Skeletal muscle satellite cell (primary cell): Measurements from ENCODE around the gene GUCA2B. TPM values are rescaled to one million over a fixed set of nuclear protein-coding genes. Genes with fewer than 3 reads are reported as not detected.

Experiments
- H3K27me3 ChIP-seq: 2 replicates; pipeline ENCODE4 v1.7.0; 2013; ENCODE audit warnings: low read length; ENCODE audit not compliant: control insufficient read depth, insufficient read depth
- H3K36me3 ChIP-seq: 2 replicates; pipeline ENCODE4 v1.7.0; 2013; ENCODE audit warnings: mild to moderate bottlenecking, control low read depth, low read length; ENCODE audit not compliant: insufficient read depth
- H3K4me1 ChIP-seq: 2 replicates; pipeline ENCODE4 v1.7.0; 2013; ENCODE audit warnings: low read length; ENCODE audit not compliant: control insufficient read depth, insufficient read depth
- H3K4me2 ChIP-seq: 2 replicates; pipeline ENCODE4 v1.7.0; 2013; ENCODE audit warnings: mild to moderate bottlenecking, low read length
- H3K4me3 ChIP-seq: 2 replicates; pipeline ENCODE4 v1.7.0; 2013; ENCODE audit warnings: low read length
- H3K9ac ChIP-seq: 2 replicates; pipeline ENCODE4 v1.7.0; 2013; ENCODE audit warnings: mild to moderate bottlenecking, low read depth, low read length, moderate library complexity
- H3K9me3 ChIP-seq: replicated peaks from 2 replicates; pipeline ENCODE4 v1.7.0; 2013; ENCODE audit warnings: mild to moderate bottlenecking, control low read depth, low read length
- total RNA-seq: library from RNA; depleted of rRNA; stranded (reverse); fragments of >200 nt; gene quantifications from 2 replicates; pipeline ENCODE4 v1.2.3, GENCODE V29; 2012; rRNA removed

Gene GUCA2B
- not detected in 2 replicates for total RNA-seq

- H3K9me3 ChIP-seq: no peaks in the 10 kb centered on the region
- no peak within 1 kb of the TSS for H3K9ac ChIP-seq
- H3K4me3 ChIP-seq: no peak within 1 kb of the TSS
- no peak within 1 kb of the TSS for H3K4me2 ChIP-seq
- H3K36me3 ChIP-seq: no peaks in the 10 kb centered on the region
- no peaks in the 10 kb centered on the region for H3K4me1 ChIP-seq
- H3K27me3 ChIP-seq: peaks cover 27% of the 10 kb centered on the region
Measured at GRCh38 chr1:42152907-42153600, at the start of gene GUCA2B. Gene GUCA2B, plus strand, starts transcription at chr1:42153410. Its CDS starts 41 bp downstream, at chr1:42153451.

- no peaks in the 10 kb centered on the region for H3K36me3 ChIP-seq
- H3K9me3 ChIP-seq: no peaks in the 10 kb centered on the region
- H3K4me1 ChIP-seq: no peaks in the 10 kb centered on the region
- no peak overlapping the region for H3K9ac ChIP-seq
- H3K27me3 ChIP-seq: no peaks in the 10 kb centered on the region
- no peak overlapping the region for H3K4me2 ChIP-seq
- no peak overlapping the region for H3K4me3 ChIP-seq
Measured at GRCh38 chr1:42105025-42105424, 48.2 kb upstream of the GUCA2B start.

GRCh38 chr1:42108309-42108708 lies 44.9 kb upstream of the GUCA2B start:
- Histone ChIP-seq H3K36me3 (no peaks in the 10 kb centered on the region), H3K4me1 (no peaks in the 10 kb centered on the region), H3K4me2 (no peak overlapping the region), H3K27me3 (peaks cover 2% of the 10 kb centered on the region), H3K4me3 (no peak overlapping the region), H3K9me3 (no peaks in the 10 kb centered on the region), H3K9ac (no peak overlapping the region)

- Histone ChIP-seq H3K9ac (no peak overlapping the region), H3K4me3 (no peak overlapping the region), H3K4me2 (no peak overlapping the region), H3K9me3 (no peaks in the 10 kb centered on the region), H3K4me1 (no peaks in the 10 kb centered on the region), H3K36me3 (no peaks in the 10 kb centered on the region), H3K27me3 (peaks cover 2% of the 10 kb centered on the region)
Measured at GRCh38 chr1:42109600-42109999, 43.6 kb upstream of the GUCA2B start.

DNA sequence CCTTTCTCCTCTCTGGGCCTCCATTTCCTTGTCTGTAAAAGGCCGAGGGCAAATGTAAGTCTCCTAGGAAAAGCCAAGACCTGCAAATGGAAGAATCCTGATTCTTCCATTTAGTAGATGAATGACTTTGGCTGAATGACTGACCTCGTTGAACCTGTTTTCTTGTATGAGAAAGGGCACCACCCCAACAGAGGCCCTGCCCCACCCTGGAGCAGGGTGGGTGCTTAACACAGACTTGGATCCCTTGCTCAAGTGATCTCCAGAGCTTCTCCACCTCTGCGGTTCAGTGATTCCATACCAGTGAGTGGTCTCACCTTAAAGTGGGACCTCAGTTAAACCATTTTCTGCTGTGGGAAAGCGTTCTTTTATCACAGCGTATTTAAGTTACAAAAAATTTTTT lies 39.0 kb upstream of the GUCA2B start:
- no peaks in the 10 kb centered on the region for H3K9me3 ChIP-seq
- H3K27me3 ChIP-seq: peaks cover 18% of the 10 kb centered on the region
- no peak overlapping the region for H3K9ac ChIP-seq
- no peak overlapping the region for H3K4me3 ChIP-seq
- H3K36me3 ChIP-seq: no peaks in the 10 kb centered on the region
- no peaks in the 10 kb centered on the region for H3K4me1 ChIP-seq
- no peak overlapping the region for H3K4me2 ChIP-seq

DNA sequence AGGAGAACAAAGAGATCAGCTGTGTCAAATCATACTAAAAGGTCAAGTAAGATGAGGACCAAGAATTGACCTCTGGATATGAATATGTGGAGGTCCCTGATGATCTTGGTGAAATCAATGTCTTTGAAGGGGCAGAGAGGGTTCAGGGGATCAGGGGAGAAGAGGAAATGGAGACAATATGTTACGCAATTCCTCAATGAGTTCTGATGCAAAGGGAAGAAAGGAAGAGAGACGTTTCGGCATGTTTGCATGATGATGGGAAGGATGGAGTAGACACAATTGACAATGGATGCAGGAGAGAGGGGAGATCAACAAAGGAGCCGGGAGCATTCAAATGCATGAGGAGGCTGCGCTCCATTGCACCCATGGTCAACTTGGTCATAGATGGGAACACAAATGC lies 36.0 kb upstream of the GUCA2B start:
- Histone ChIP-seq H3K9ac (no peak overlapping the region), H3K9me3 (no peaks in the 10 kb centered on the region), H3K36me3 (no peaks in the 10 kb centered on the region), H3K4me1 (no peaks in the 10 kb centered on the region), H3K4me3 (no peak overlapping the region), H3K27me3 (peaks cover 16% of the 10 kb centered on the region), H3K4me2 (no peak overlapping the region)

GRCh38 chr1:42118125-42118524 lies 35.1 kb upstream of the GUCA2B start:
- H3K36me3 ChIP-seq: no peaks in the 10 kb centered on the region

DNA sequence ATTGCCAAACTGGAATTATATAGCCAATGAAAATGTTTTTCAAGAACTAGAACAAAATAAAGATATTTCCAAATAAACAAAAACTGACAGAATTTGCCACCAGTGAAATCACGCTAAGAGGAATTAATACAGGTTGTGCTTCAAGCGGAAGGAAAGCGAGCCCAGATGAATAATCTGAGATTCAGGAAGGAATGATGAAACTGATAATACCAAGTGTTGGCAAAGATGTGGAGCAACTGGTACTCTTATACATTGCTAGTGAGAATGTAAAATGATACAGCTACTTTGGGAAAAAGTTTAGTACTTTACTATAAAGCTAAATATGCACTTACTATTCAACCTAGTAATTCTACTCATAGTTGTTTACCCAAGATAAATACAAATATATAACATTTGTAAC lies 30.8 kb upstream of the GUCA2B start:
- Histone ChIP-seq H3K9me3 (no peaks in the 10 kb centered on the region), H3K36me3 (no peaks in the 10 kb centered on the region), H3K9ac (no peak overlapping the region), H3K4me2 (no peak overlapping the region), H3K4me3 (no peak overlapping the region), H3K4me1 (no peaks in the 10 kb centered on the region), H3K27me3 (peaks cover 13% of the 10 kb centered on the region)

More at GRCh38 chr1:42118125-42118524, 35.1 kb upstream of the GUCA2B start:
- Histone ChIP-seq H3K4me1 (no peaks in the 10 kb centered on the region), H3K27me3 (peaks cover 16% of the 10 kb centered on the region), H3K9ac (no peak overlapping the region), H3K4me3 (no peak overlapping the region), H3K4me2 (no peak overlapping the region), H3K9me3 (no peaks in the 10 kb centered on the region)

GRCh38 chr1:42125552-42125951 lies 27.7 kb upstream of the GUCA2B start:
- Histone ChIP-seq H3K27me3 (peaks cover 13% of the 10 kb centered on the region), H3K4me3 (no peak overlapping the region), H3K36me3 (no peaks in the 10 kb centered on the region), H3K9ac (no peak overlapping the region), H3K4me2 (no peak overlapping the region), H3K4me1 (no peaks in the 10 kb centered on the region), H3K9me3 (no peaks in the 10 kb centered on the region)

GRCh38 chr1:42127767-42128166 lies 25.4 kb upstream of the GUCA2B start:
- Histone ChIP-seq H3K36me3 (no peaks in the 10 kb centered on the region), H3K9me3 (no peaks in the 10 kb centered on the region), H3K4me3 (no peak overlapping the region), H3K4me2 (no peak overlapping the region), H3K9ac (no peak overlapping the region), H3K27me3 (peaks cover 17% of the 10 kb centered on the region), H3K4me1 (no peaks in the 10 kb centered on the region)

- peaks cover 17% of the 10 kb centered on the region for H3K27me3 ChIP-seq
- no peak overlapping the region for H3K4me3 ChIP-seq
- H3K9me3 ChIP-seq: no peaks in the 10 kb centered on the region
- H3K36me3 ChIP-seq: no peaks in the 10 kb centered on the region
- no peak overlapping the region for H3K9ac ChIP-seq
- no peak overlapping the region for H3K4me2 ChIP-seq
- no peaks in the 10 kb centered on the region for H3K4me1 ChIP-seq
Measured at GRCh38 chr1:42128499-42128898, 24.7 kb upstream of the GUCA2B start.

DNA sequence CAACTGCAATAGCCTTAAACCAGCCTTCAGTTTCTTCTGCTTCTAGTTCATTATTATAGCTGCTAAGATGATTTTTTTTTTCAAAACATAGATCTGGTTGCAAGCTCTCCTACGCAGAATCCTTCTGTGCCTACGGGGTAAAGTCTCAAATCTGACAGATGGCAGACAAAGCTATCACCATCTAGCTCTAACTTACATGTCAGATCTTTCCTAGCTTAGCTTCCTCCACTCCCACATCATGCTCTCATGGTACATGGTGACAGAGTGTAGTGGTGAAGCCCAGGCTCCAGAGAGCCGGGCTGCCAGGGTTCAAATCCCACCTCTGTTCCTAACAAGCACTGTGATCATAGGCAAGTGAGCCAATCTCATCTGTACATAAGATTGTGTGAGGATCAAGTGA lies 24.2 kb upstream of the GUCA2B start:
- H3K4me2 ChIP-seq: no peak overlapping the region
- H3K4me1 ChIP-seq: no peaks in the 10 kb centered on the region
- peaks cover 17% of the 10 kb centered on the region for H3K27me3 ChIP-seq
- H3K36me3 ChIP-seq: no peaks in the 10 kb centered on the region
- H3K4me3 ChIP-seq: no peak overlapping the region
- H3K9me3 ChIP-seq: no peaks in the 10 kb centered on the region
- H3K9ac ChIP-seq: no peak overlapping the region
